ENCODE data around the gene ATP2B3.
"Not testable (repeated sequence)": the region's sequence is repeated elsewhere in the genome, so short reads cannot be mapped to it uniquely, and the experiment has no call there.

Gene ATP2B3

GRCh38 chrX:153593811-153594500 lies 76.5 kb downstream of the ATP2B3 start:
- DNase-seq (ENCODE audit: low read depth in 2 of 2) = no peak

- DNase-seq (ENCODE audit: low read depth in 2 of 2) = no peak
Observed at GRCh38 chrX:153595387-153595786, 77.9 kb downstream of the ATP2B3 start.

- no peak for DNase-seq (ENCODE audit: low read depth in 2 of 2)
Observed at GRCh38 chrX:153595859-153596857, 78.7 kb downstream of the ATP2B3 start.

- no peak for DNase-seq (ENCODE audit: low read depth in 2 of 2)
Observed at GRCh38 chrX:153596981-153597750, 79.7 kb downstream of the ATP2B3 start.

- no peak for DNase-seq (ENCODE audit: low read depth in 2 of 2)
Observed at GRCh38 chrX:153598541-153599191, 81.2 kb downstream of the ATP2B3 start, which contains the start of gene CCNQ. TSS of gene CCNQ (minus strand) at chrX:153599139. CDS start at chrX:153599073, 66 bp downstream.

GRCh38 chrX:153599192-153600031 lies 82.0 kb downstream of the ATP2B3 start:
- DNase-seq (ENCODE audit: low read depth in 2 of 2) = peak; percentile 74 to 84

GRCh38 chrX:153600032-153600373 lies 82.6 kb downstream of the ATP2B3 start:
- no peak for DNase-seq (ENCODE audit: low read depth in 2 of 2)

- no peak for DNase-seq (ENCODE audit: low read depth in 2 of 2)
Observed at GRCh38 chrX:153600921-153601320, 83.5 kb downstream of the ATP2B3 start.

GRCh38 chrX:153601511-153602110 lies 84.2 kb downstream of the ATP2B3 start:
- DNase-seq (ENCODE audit: low read depth in 2 of 2) = no peak

GRCh38 chrX:153602601-153603000 lies 85.2 kb downstream of the ATP2B3 start:
- no peak for DNase-seq (ENCODE audit: low read depth in 2 of 2)

- no peak for DNase-seq (ENCODE audit: low read depth in 2 of 2)
Observed at GRCh38 chrX:153603131-153603656, 85.8 kb downstream of the ATP2B3 start.

- not testable (repeated sequence) for DNase-seq (ENCODE audit: low read depth in 2 of 2)
Observed at GRCh38 chrX:153604666-153605380, 87.4 kb downstream of the ATP2B3 start.

GRCh38 chrX:153606503-153606902 lies 89.1 kb downstream of the ATP2B3 start:
- no peak for DNase-seq (ENCODE audit: low read depth in 2 of 2)

- DNase-seq (ENCODE audit: low read depth in 2 of 2) = no peak
Observed at GRCh38 chrX:153608376-153608775, 90.9 kb downstream of the ATP2B3 start.

- DNase-seq (ENCODE audit: low read depth in 2 of 2) = no peak
Observed at GRCh38 chrX:153608806-153609205, 91.4 kb downstream of the ATP2B3 start.

- DNase-seq (ENCODE audit: low read depth in 2 of 2) = peak; percentile 65 to 66
Observed at GRCh38 chrX:153609917-153610835, 92.7 kb downstream of the ATP2B3 start.

- no peak for DNase-seq (ENCODE audit: low read depth in 2 of 2)
Observed at GRCh38 chrX:153610836-153611213, 93.4 kb downstream of the ATP2B3 start.

All from stimulated activated CD4-positive, alpha-beta T cell treated with anti-CD3 and anti-CD28 coated beads, Interleukin-4, amount 100 ng/mL, for 48 hours (primary cell).